ENCODE measurements around the gene YPEL4.

DNA sequence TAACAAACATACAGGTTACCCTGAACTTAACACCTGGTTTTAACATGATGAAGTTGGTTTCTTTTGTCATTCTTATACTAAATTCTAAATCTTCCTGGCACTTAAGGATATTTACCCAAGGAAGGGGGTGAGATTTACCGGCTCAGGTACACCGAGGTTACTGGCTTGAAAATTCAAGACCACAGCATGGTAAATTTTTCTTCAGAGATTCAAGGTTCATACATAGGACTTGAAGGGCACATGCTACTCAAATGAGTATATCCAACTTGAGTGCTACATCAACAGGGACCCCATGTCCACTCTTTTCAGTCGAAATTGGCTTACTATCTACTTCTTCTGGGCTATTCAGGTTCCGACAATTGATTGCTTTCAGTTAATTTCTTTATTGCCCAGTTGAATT lies 39.5 kb downstream of the YPEL4 start:
- TF ChIP-seq, protein P1, sequence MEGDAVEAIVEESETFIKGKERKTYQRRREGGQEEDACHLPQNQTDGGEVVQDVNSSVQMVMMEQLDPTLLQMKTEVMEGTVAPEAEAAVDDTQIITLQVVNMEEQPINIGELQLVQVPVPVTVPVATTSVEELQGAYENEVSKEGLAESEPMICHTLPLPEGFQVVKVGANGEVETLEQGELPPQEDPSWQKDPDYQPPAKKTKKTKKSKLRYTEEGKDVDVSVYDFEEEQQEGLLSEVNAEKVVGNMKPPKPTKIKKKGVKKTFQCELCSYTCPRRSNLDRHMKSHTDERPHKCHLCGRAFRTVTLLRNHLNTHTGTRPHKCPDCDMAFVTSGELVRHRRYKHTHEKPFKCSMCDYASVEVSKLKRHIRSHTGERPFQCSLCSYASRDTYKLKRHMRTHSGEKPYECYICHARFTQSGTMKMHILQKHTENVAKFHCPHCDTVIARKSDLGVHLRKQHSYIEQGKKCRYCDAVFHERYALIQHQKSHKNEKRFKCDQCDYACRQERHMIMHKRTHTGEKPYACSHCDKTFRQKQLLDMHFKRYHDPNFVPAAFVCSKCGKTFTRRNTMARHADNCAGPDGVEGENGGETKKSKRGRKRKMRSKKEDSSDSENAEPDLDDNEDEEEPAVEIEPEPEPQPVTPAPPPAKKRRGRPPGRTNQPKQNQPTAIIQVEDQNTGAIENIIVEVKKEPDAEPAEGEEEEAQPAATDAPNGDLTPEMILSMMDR (IDR thresholded peaks at IDR 0.05; ENCODE audit: low read depth, low read length, poor library complexity, severe bottlenecking): no peak
- no peak for TF ChIP-seq EZH2phosphoT487 (IDR thresholded peaks at IDR 0.05; ENCODE audit: borderline replicate concordance, low read length)
